HG02642 (cell line): ENCODE results near the gene ARHGAP33.
"Not testable (repeated sequence)": the region's sequence is repeated elsewhere in the genome, so short reads cannot be mapped to it uniquely, and the experiment has no call there.

Experiments
- ATAC-seq: cut with Tn5 transposase; IDR thresholded peaks from one replicate; pipeline ENCODE4 v1.9.1; 2021; ENCODE audit warnings: mild to moderate bottlenecking; ENCODE audit not compliant: unreplicated experiment, poor library complexity

ARHGAP33 gene

DNA sequence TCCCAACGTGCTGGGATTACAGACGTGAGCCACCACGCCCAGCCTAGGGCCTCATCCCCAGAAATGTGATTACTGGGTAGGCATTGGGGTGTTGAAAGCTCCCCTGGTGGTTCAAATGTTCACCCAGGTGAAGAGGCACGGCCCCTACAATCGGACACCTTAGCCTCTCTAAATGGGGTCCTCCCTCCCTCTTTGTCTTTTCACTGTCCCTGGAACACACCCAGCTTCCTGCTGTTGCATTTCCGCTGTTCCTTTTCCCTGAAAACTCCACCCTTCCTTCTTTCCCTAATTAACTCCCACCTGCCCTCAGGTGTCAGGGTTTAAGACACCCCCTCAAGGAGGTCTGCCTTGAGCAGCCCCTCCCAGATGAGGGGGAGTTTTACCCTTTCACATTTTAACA is 40.9 kb downstream of the ARHGAP33 start:
- ATAC-seq: no peak

DNA sequence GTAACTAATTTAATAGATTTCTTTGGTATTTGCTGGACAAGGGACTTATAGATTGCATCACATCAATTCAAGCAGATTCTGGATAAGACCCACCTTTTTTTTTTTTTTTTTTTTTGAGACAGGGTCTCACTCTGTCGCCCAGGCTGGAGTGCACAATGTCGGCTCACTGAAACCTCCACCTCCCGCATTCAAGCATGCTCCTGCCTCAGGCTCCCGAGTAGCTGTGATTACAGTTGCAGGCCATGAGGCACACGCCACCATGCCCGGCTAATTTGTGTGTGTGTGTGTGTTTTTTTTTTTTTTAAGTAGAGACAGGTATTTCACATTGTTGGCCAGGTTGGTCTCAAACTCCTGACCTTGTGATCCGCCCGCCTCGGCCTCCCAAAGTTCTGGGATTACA is 41.5 kb downstream of the ARHGAP33 start:
- no peak for ATAC-seq

DNA sequence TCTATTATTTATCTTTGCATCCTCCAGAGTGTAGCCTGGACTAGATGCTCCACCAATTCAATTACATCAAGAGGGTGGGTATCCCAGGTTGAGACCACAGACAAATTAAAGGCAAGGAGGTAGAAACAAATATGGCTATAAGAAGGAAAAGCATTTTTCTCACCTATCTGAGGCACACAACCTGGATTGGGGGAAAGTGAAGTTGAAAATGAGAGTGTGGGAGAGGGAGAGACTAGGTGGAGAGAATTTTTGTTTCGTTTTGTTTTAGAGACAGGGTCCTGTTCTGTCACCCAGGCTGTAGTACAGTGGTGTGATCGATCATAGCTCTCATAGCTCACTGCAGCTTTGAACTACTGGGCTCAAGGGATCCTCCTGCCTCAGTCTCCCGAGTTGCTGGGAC is 43.1 kb downstream of the ARHGAP33 start:
- ATAC-seq: no peak

DNA sequence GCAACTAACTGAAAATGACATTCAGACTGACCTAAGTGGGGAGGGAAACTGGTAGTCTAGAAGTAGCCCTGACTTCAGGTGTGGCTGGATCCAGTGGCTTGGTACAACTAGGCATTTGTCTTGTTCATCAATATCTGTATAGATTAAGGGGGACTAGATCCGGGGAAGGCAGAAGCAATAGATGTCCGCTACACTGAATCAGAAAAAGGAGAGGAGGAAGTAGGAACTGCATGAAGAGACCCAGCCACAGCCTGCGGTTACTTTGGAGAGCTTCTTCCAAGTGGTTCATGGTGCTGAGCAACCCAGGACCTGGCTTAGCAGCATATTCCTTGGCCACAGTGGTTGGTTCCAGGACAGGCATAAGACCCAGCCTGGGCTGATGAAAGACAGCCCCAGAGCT is 47.2 kb downstream of the ARHGAP33 start:
- no peak for ATAC-seq

DNA sequence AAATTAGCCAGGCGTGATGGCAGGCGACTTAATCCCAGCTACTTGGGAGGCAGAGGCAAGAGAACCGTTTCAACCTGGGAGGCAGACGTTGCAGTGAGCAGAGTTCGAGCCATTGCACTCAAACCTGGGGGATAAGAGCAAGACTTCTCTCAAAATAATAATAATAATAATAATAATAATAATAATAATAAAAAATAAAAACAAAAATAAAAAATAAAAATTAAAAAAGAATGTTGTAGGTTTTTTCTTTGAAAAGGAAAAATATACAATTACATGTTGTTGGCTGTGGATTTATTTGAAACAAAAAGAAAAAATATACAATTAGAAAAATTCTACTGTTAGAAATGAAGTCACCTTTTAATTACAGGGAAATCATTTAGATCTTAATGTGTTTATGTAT is 48.8 kb downstream of the ARHGAP33 start:
- no peak for ATAC-seq

DNA sequence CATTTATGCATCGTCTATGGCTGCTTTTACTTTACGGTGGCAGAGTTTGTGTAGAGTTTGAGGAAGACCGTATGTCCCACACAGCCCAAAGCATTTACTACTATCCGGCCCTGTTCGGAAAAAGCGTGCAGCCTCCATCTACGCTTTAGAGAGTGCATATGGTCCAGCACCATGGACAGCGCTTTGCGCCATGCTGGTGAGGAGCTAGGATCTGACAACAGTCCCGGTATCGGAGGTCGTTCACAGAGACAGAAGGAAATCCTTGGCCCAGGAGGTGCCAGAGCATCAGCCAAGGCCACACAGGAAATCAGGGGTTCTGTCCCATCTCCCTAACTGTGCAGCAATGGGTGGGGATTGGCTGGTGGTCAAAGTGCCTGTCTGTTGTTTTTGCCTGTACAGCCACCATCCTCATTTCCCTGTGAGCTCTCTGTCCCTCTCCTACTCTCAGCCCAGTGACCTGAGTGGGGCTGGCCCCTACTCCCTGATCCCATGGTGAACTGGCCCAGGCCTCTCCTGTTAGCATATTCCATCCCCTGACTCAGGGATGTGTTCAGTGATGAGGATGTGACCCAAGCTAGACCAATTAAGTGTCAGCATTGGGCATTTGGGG is 53.4 kb downstream of the ARHGAP33 start:
- ATAC-seq: no peak

DNA sequence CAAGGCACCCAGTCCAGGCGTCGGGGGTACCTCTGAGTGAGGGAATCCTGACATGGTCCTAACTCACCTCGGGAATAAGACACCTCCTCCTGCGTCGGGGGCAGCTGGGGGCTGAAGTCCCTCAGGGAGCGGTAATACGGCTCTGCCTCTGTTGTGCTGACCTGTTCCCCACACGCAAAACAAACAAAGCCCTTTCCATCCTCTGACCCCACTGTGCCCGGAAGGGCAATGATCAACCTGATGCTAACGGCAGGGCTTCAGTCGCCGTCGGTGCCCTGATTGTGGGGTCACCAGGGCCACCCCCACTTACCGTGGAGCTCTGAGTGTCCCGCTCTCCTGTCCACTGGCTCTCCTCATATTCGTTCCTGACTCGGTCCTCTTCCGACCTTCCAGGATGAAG is 55.6 kb downstream of the ARHGAP33 start:
- no peak for ATAC-seq

DNA sequence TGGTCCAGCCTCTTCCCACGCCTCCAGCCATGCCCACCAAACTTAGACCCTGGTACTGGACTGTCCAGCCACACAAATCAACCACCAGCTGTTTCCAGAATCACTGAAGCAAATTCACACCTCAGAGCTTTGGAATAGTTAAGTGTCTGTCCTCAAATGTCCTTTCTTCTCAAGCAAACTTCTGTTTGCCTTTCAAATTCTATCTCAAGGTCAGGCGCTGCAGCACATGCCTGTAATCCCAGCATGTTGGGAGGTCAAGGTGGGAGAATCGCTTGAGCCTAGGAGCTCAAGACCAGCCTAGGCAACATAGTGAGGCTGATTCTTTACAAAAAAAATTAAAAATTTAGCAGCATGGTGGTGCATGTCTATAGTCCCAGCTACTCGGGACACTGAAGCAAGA is 56.7 kb downstream of the ARHGAP33 start:
- ATAC-seq: no peak

DNA sequence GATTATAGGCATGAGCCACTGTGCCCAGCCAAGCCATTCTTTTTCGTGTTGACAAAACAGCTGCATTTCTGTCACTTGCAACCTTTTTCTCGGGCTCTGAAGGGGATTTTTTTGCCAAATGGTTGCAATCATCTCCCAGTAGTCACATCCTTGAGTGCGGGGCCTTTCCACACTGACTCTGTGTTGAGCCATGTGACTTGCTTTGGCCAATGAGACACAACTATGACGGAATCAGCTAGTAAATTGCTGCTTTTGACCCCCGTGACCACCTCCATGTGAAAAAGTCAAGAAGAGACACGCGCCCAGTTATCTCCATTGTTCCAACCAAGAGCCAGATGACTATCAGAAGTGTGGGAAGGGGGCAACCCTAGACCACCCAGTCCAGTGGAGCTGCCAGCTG is 58.6 kb downstream of the ARHGAP33 start:
- ATAC-seq: no peak

DNA sequence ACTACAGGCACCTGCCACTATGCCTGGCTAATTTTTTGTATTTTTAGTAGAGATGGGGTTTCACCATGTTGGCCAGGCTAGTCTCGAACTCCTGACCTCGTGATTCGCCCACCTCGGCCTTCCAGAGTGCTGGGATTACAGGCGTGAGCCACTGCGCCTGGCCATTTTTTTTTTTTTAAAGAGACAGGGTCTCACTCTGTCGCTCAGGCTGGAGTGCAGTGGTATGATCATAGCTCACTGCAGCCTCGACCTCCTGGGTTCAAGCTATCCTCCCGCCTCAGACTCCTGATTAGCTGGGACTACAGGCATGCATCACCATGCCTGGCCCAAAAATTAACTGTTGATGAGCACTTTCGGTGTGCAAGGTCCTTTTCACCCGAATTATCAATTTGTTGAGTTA is 60.7 kb downstream of the ARHGAP33 start:
- not testable (repeated sequence) for ATAC-seq
